Endothelial cell of umbilical vein (primary cell): ENCODE data around the gene KCNN3. TPM values are rescaled to one million over a fixed set of nuclear protein-coding genes. Genes with fewer than 3 reads are reported as not detected.

Source experiments
- BruUV-seq: library from RNA; stranded (reverse); fragments of 400-500 nt; replicated peaks from 2 replicates; lab custom pipeline; 2021; lab: Mats Ljungman, UMichigan
- CTCF ChIA-PET: fragments of 300-600, 350-600 bp; sonication (Branson Sonifier 250); formaldehyde crosslinking; loops from one replicate; lab custom pipeline; 2021; ENCODE audit warnings: antibody characterized with exemption, inconsistent platforms; lab: Charles Lee
- POLR2A ChIA-PET: fragments of 300-600, 350-600 bp; sonication (Branson Sonifier 250); formaldehyde crosslinking; loops from one replicate; lab custom pipeline; 2021; ENCODE audit warnings: antibody characterized with exemption, inconsistent platforms; lab: Charles Lee
- DNase-seq: peaks from one replicate; pipeline ENCODE4 v3.0.0-alpha.2; 2011; ENCODE audit warnings: low read depth, low spot score
- FAIRE-seq: peaks from 2 replicates; lab custom pipeline; 2011; peaks lifted over from hg19 to GRCh38; lab: Jason Lieb, UNC
- H2AFZ ChIP-seq: 2 replicates; pipeline ENCODE4 v1.6.0; 2012; ENCODE audit warnings: low read depth, low read length, control low read depth, inconsistent platforms
- H3K27ac ChIP-seq: 2 replicates; pipeline ENCODE4 v1.5.1; 2011; ENCODE audit warnings: low read depth, mild to moderate bottlenecking, control low read depth, low read length, moderate library complexity; ENCODE audit not compliant: insufficient read depth
- H3K27me3 ChIP-seq, 2 experiments: 2 replicates each; pipeline versions ENCODE4 v1.6.0 to v1.6.1; 2011; ENCODE audit warnings: low read length in 2 of 2, mixed read lengths in 1 of 2; ENCODE audit not compliant: control insufficient read depth in 2 of 2, insufficient read depth in 2 of 2
- H3K36me3 ChIP-seq, 2 experiments: 2 replicates in 1 of 2; 3 replicates in 1 of 2; pipeline ENCODE4 v1.5.1; 2011; ENCODE audit warnings: low read length in 2 of 2, mild to moderate bottlenecking in 1 of 2, moderate library complexity in 1 of 2; ENCODE audit not compliant: control insufficient read depth in 2 of 2, insufficient read depth in 2 of 2; ENCODE audit errors: extremely low read depth in 1 of 2
- H3K4me1 ChIP-seq: 3 replicates; pipeline ENCODE4 v1.5.1; 2011; ENCODE audit warnings: mild to moderate bottlenecking, low read length; ENCODE audit not compliant: control insufficient read depth, insufficient read depth; ENCODE audit errors: extremely low read depth
- H3K4me2 ChIP-seq: 2 replicates; pipeline ENCODE4 v1.6.1; 2011; ENCODE audit warnings: low read length, control low read depth, mixed read lengths; ENCODE audit not compliant: insufficient read depth
- H3K4me3 ChIP-seq, 3 experiments: fragments of 200-600 bp in 1 of 3; sonication (generic), shearing (Covaris generic) in 1 of 3; replicated peaks in 1 of 3; 2 replicates each; pipeline ENCODE4 v1.5.1; 2011 to 2016; ENCODE audit warnings: control low read depth in 3 of 3, low read length in 3 of 3, mild to moderate bottlenecking in 2 of 3, inconsistent platforms in 1 of 3, low read depth in 1 of 3, moderate library complexity in 1 of 3; ENCODE audit not compliant: insufficient read depth in 1 of 3
- H3K79me2 ChIP-seq: 2 replicates; pipeline ENCODE4 v1.6.0; 2012; ENCODE audit warnings: low read length, inconsistent platforms; ENCODE audit not compliant: control insufficient read depth, insufficient read depth
- H3K9ac ChIP-seq: replicated peaks from 2 replicates; pipeline ENCODE3; 2011; ENCODE audit warnings: low read length, control low read depth; ENCODE audit not compliant: insufficient read depth; ENCODE audit errors: extremely low read depth
- H3K9me1 ChIP-seq: replicated peaks from 3 replicates; pipeline ENCODE4 v1.6.0; 2011; ENCODE audit warnings: mild to moderate bottlenecking, low read length; ENCODE audit not compliant: control insufficient read depth, insufficient read depth; ENCODE audit errors: extremely low read depth
- H3K9me3 ChIP-seq: replicated peaks from 2 replicates; pipeline ENCODE4 v1.5.1; 2012; ENCODE audit warnings: low read length, inconsistent platforms; ENCODE audit not compliant: control insufficient read depth, insufficient read depth
- H4K20me1 ChIP-seq: replicated peaks from 2 replicates; pipeline ENCODE3; 2011; ENCODE audit warnings: mild to moderate bottlenecking, low read length; ENCODE audit not compliant: control insufficient read depth, insufficient read depth; ENCODE audit errors: extremely low read depth
- CTCF ChIP-seq, 2 donors: IDR thresholded peaks; 1 replicate in 1 of 2; 2 replicates in 1 of 2; pipeline ENCODE4 v1.5.1; 2011; ENCODE audit warnings: low read length in 2 of 2, mild to moderate bottlenecking in 2 of 2, moderate library complexity in 2 of 2, control low read depth in 1 of 2, inconsistent platforms in 1 of 2, low read depth in 1 of 2; ENCODE audit not compliant: insufficient read depth in 1 of 2; ENCODE audit errors: extremely low read depth in 1 of 2
- EZH2 ChIP-seq: IDR thresholded peaks from 2 replicates; pipeline ENCODE4 v1.6.1; 2012; ENCODE audit warnings: borderline replicate concordance, low read depth, mild to moderate bottlenecking, moderate library complexity, low read length, inconsistent platforms; ENCODE audit not compliant: severe bottlenecking
- FOS ChIP-seq: IDR thresholded peaks from 2 replicates; pipeline ENCODE4 v1.6.1; 2011; ENCODE audit warnings: mild to moderate bottlenecking, low read length, moderate library complexity, borderline replicate concordance; ENCODE audit not compliant: insufficient read depth
- GATA2 ChIP-seq: IDR thresholded peaks from 2 replicates; pipeline ENCODE4 v1.7.0; 2011; ENCODE audit warnings: low read depth, mild to moderate bottlenecking, moderate library complexity, mixed read lengths, low read length; ENCODE audit not compliant: insufficient read length, insufficient read depth
- JUN ChIP-seq: IDR thresholded peaks from 2 replicates; pipeline ENCODE4 v1.6.1; 2011; ENCODE audit warnings: borderline replicate concordance, low read depth; ENCODE audit not compliant: insufficient read length, insufficient read depth
- MAX ChIP-seq: IDR thresholded peaks from 2 replicates; pipeline ENCODE4 v1.6.1; 2011; ENCODE audit not compliant: insufficient read depth, insufficient read length
- MYC ChIP-seq: IDR thresholded peaks from one replicate; pipeline ENCODE4 v1.6.1; 2011; ENCODE audit warnings: mild to moderate bottlenecking, low read depth, low read length
- POLR2A ChIP-seq: IDR thresholded peaks from 2 replicates; pipeline ENCODE4 v1.6.1; 2012; ENCODE audit warnings: low read depth, mild to moderate bottlenecking, control low read depth, low read length
- POLR2AphosphoS5 ChIP-seq: IDR thresholded peaks from 2 replicates; pipeline ENCODE4 v1.6.1; 2012; ENCODE audit warnings: low read depth, mild to moderate bottlenecking, control low read depth, low read length, moderate library complexity; ENCODE audit not compliant: insufficient read depth
- dilution Hi-C: fragments of 300-500 bp; cut with MboI; formaldehyde crosslinking; loops from one replicate; pipeline ENCODE4 v1.15.0; 2019; ENCODE audit warnings: low sequenced_read_pairs; ENCODE audit not compliant: extremely low pct_ligation_motif_present
- intact Hi-C: fragments of 100-400 bp; cut with micrococcal nuclease; formaldehyde crosslinking; loops from one replicate; pipeline ENCODE4 v1.10.0; 2022
- polyA plus RNA-seq, 4 experiments: library from polyadenylated mRNA; depleted of rRNA in 3 of 4; stranded (reverse) in 3 of 4; unstranded in 1 of 4; fragments of >200 nt; gene quantifications; 2 replicates each; pipeline versions ENCODE4 v1.2.1 to v1.2.3, GENCODE V29; 2011 to 2012; ENCODE audit warnings: missing spikeins in 1 of 4
- total RNA-seq: library from RNA; stranded (reverse); gene quantifications from 2 replicates; pipeline ENCODE4 v1.2.3, GENCODE V29; 2021

KCNN3 gene
- total and polyA plus RNA-seq, 2 donors (not counting 3 experiments of a cell fraction or from before 2014, with no cell fraction given) = 0.91 to 1.1 TPM

GRCh38 chr1:154788110-154788870, 81.8 kb downstream of the KCNN3 start:
- Histone ChIP-seq H3K4me3 (no peak overlapping the region), H3K9me1 (no peaks in the 10 kb centered on the region), H3K9me3 (no peaks in the 10 kb centered on the region), H3K27me3 (peaks cover 4 to 8% of the 10 kb centered on the region in 2 experiments), H3K4me2 (no peak overlapping the region), H4K20me1 (no peaks in the 10 kb centered on the region), H3K9ac (no peak overlapping the region), H2AFZ (no peak overlapping the region), H3K79me2 (no peaks in the 10 kb centered on the region), H3K27ac (no peak overlapping the region), H3K4me1 (peaks cover 5% of the 10 kb centered on the region), H3K36me3 (no peaks in the 10 kb centered on the region)
- no peak for DNase-seq
- POLR2A ChIA-PET = no interaction called here
- CTCF ChIA-PET = interaction anchor here (0.8 kb wide), 1 partner anchor 19 kb away, joined by 3 read pairs; no protein-coding TSS in a partner anchor
- dilution Hi-C loops = no loop called here
- FAIRE-seq = no peak
- intact Hi-C loops = no loop called here
- BruUV-seq = no TSS peak
- TF ChIP-seq FOS = no peak
- no peak for TF ChIP-seq MAX

GRCh38 chr1:154786804-154787570, 83.1 kb downstream of the KCNN3 start:
- H3K9me1 ChIP-seq = no peaks in the 10 kb centered on the region
- CTCF ChIA-PET = interaction anchor here (1.5 kb wide), 1 partner anchor 11 kb away, joined by 5 read pairs; no protein-coding TSS in a partner anchor
- TF ChIP-seq EZH2 (no peak), POLR2A (no peak), MAX (no peak), CTCF (IDR thresholded peaks at IDR 0.05; ENCODE audit: extremely low read depth in 1 of 2, insufficient read depth in 1 of 2, low read depth in 1 of 2, low read length in 2 of 2) (no peak), GATA2 (no peak), JUN (no peak), FOS (no peak), POLR2AphosphoS5 (no peak), MYC (no peak)
- no peaks in the 10 kb centered on the region for H3K79me2 ChIP-seq
- no peak overlapping the region for H2AFZ ChIP-seq
- H3K4me1 ChIP-seq = peaks cover 5% of the 10 kb centered on the region
- BruUV-seq = no TSS peak
- FAIRE-seq = no peak
- intact Hi-C loops (no loop called here), dilution Hi-C loops (no loop called here)
- no peaks in the 10 kb centered on the region for H3K9me3 ChIP-seq
- H3K9ac ChIP-seq = no peak overlapping the region
- no peak for DNase-seq
- peaks cover 0 to under 1% of the 10 kb centered on the region in 2 experiments for H3K27me3 ChIP-seq
- H3K4me2 ChIP-seq = no peak overlapping the region
- H3K27ac ChIP-seq = no peak overlapping the region
- POLR2A ChIA-PET = no interaction called here
- H4K20me1 ChIP-seq = no peaks in the 10 kb centered on the region
- H3K36me3 ChIP-seq = no peaks in the 10 kb centered on the region
- no peak overlapping the region for H3K4me3 ChIP-seq
